Fibroblast of lung (primary cell): Measurements from ENCODE around the gene ESR2.

Experiments used
- CTCF ChIP-seq, 2 donors: IDR thresholded peaks in 1 of 2; conservative IDR thresholded peaks in 1 of 2; 1 replicate in 1 of 2; 2 replicates in 1 of 2; pipeline ENCODE4 v1.5.1; 2011 to 2012; ENCODE audit warnings: low read length in 2 of 2, control low read depth in 1 of 2, inconsistent platforms in 1 of 2, low read depth in 1 of 2, mild to moderate bottlenecking in 1 of 2
- EZH2 ChIP-seq: IDR thresholded peaks from 2 replicates; pipeline ENCODE4 v1.5.1; 2012; ENCODE audit warnings: low read length, control low read depth, mild to moderate bottlenecking; ENCODE audit errors: missing control alignments

GRCh38 chr14:64095620-64096019 lies 198.6 kb downstream of the ESR2 start:
- TF ChIP-seq EZH2 (no peak), CTCF (conservative IDR thresholded peaks at IDR 0.05 in 1 of 2, IDR thresholded peaks at IDR 0.05 in 1 of 2; ENCODE audit: low read depth in 1 of 2, low read length in 2 of 2) (no peak)
